Activated CD8-positive, alpha-beta memory T cell treated with anti-CD3 and anti-CD28 coated beads, Interleukin-2, amount 50 U/mL, for 1 hour (primary cell): ENCODE measurements around the gene VIM.
A peak's percentile ranks its signal among the peaks of the same experiment; 100 is the strongest.

Experiments used
- DNase-seq: peaks from one replicate; pipeline ENCODE4 v3.0.0-alpha.2; 2020; ENCODE audit errors: extremely low read depth

The VIM gene

DNA sequence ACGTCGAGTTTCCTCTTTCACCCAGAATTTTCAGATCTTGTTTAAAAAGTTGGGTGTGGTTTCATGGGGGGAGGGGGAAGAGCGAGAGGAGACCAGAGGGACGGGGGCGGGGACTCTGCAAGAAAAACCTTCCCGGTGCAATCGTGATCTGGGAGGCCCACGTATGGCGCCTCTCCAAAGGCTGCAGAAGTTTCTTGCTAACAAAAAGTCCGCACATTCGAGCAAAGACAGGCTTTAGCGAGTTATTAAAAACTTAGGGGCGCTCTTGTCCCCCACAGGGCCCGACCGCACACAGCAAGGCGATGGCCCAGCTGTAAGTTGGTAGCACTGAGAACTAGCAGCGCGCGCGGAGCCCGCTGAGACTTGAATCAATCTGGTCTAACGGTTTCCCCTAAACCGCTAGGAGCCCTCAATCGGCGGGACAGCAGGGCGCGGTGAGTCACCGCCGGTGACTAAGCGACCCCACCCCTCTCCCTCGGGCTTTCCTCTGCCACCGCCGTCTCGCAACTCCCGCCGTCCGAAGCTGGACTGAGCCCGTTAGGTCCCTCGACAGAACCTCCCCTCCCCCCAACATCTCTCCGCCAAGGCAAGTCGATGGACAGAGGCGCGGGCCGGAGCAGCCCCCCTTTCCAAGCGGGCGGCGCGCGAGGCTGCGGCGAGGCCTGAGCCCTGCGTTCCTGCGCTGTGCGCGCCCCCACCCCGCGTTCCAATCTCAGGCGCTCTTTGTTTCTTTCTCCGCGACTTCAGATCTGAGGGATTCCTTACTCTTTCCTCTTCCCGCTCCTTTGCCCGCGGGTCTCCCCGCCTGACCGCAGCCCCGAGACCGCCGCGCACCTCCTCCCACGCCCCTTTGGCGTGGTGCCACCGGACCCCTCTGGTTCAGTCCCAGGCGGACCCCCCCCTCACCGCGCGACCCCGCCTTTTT, at the start of gene VIM:
Gene VIM (plus strand): TSS at position 151 of the 925 bp plus-strand sequence. CDS start 1,182 bp downstream, outside the sequence.
- peak; percentile 85 for DNase-seq

DNA sequence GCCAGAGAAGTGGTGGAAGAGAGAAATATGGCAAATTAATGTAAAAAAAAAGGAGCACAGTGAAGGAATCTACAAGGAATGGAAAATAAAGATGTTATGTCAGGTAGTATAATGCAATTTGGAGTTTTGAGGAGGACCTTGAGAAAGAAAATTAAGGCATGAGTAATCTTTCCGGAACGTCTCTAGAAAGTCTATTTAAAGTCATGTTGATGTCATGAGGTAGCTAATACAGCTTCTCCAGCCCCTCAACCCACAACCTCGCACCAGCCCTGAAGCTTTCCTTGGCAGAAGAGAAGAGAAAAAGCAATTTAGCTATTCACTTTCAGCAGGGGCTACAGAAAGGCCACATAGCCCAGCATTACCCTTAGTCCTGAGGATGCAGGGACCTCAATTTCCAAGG, 49.0 kb upstream of the VIM start:
- no peak for DNase-seq

DNA sequence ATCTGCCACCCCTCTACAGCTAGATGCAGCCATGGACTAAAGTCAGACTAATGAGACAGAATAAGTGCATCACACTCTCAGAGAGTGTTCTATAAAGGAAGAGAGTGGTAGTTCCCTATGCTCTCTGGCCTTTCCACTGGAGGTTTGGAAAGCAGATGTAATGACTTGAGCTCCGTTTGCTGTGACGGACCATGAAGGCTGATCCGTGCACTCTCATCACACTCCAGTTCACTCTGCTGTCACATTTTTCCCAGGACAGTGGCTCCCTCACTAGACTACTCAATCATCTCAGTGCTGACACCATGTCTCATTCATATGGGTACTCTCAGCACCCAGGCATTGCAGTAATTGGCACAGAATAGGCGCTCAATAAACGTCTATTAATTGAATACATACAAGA, 46.9 kb upstream of the VIM start:
- DNase-seq = no peak

DNA sequence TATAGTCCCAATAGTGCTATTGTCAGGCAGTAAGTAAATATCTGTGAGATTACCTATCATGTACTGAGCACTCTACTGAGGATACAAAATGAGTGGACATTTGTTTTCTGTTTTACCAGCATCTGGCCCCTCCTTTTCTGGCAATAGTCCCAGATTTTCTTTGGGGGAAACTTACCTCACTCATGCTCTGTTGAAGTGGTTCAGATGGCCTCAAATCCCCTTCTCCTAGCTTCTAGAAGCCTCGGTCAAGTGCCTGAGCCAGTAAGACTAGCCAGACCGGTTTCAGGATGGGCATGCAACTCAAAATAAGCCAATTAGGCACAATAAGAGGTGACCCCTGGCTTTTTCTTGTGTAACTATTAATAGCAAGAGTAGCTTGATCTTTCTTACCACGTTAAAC, 46.3 kb upstream of the VIM start:
- no peak for DNase-seq

DNA sequence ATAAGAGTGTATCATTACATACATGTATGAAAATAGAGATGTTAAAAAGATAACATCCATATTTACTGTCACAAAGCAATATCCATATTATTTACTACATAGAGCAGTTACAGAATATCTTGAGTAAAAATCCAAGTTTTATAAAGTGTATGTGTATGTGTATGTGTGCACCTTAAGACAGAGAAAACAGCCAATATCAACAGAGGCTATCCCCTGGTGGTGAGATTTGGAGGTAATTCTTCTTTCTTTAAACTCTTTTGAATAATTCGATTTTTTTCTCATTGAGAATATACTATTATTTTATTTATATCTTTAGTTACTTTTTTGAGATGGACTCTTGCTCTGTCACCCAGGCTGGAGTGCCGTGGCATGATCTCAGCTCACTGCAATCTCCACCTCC, 44.9 kb upstream of the VIM start:
- no peak for DNase-seq

DNA sequence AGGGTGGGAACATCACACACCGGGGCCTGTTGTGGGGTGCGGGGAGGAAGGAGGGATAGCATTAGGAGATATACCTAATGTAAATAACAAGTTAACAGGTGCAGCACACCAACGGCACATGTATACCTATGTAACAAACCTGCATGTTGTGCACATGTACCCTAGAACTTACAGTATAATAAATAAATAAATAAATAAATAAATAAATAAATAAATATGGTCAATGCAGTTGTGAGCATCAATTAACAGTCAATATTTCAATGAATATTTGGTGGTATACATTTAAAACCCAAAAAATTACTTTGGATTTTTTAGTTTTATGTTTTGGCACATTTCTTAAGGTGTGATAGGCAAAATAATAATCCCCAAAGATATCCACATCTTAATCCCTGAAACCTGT, 42.2 kb upstream of the VIM start:
- DNase-seq = no peak

DNA sequence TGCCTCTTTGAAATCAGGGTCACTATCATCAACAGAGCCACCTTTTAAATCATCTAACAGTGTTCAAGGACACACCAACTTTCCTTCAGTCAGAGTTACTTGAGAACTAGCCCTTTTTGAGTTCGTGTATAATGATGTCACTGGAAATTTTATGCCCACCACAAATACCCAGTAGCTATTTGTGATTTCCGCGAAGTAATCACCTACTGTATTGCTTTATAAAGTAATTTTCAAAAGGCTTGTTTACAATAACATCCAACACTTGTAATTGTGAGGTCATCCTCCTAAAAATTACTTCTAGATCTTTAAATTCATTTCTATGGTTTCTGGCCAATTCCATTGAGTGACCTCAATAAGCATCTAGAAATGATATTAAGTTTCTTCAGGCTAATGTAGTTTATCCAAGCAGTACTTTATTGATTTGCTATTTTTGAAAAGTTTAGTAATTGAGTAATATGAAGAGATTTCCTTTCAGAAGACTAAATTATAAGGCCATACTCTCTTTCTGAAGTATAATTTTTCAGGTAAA, 39.3 kb upstream of the VIM start:
- DNase-seq = no peak

DNA sequence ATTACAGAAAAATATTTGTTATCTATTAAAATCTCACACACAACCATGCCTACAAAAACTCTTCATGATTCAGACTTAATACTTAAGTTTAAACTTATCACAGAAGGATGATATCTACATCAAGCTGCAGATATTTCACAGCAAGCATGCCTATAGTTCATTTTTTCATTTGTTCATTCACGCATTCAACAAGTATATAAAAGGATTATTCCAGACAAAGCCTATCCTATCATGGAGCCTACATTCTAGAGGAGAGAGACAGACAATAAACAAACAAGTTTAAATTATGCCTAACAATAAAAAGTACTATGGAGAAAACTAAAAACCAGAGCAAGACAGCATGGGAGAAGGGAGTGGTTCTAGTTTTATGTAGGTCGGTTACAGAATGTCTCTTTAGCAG, 37.4 kb upstream of the VIM start:
- DNase-seq = no peak

DNA sequence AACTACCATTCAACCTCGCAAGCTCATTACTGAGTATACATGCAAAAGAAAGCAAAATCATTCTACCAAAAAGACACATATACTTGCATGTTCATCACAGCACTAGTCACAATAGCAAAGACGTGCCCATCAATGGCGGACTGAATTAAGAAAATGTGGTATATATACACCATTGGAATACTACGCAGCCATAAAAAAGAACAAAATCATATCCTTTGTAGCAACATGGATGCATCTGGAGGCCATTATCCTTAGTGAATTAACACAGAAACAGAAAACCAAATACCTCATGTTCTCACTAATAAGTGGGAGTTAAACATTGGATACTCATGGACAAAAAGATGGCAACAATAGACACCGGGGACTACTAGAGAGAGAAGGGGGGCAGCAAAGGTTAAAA, 33.0 kb upstream of the VIM start:
- DNase-seq = no peak

DNA sequence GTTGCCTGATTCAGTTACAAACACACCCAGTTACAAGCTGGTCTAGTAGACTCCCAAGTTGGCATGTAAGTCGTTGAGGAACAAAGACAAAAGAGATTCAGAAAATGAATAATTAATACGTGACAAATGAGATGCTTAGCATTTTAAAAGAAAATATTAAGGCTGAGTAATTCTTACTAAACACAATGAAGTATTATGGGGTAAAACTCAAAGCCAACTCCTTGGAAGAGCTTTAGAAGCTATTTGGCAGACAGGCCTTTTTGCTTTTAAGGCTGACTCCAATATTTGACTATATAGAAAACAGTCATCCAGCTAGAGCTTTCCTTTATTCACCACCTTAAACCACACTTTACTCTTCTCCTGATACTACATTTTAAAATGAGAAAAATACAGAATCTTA, 32.0 kb upstream of the VIM start:
- no peak for DNase-seq

DNA sequence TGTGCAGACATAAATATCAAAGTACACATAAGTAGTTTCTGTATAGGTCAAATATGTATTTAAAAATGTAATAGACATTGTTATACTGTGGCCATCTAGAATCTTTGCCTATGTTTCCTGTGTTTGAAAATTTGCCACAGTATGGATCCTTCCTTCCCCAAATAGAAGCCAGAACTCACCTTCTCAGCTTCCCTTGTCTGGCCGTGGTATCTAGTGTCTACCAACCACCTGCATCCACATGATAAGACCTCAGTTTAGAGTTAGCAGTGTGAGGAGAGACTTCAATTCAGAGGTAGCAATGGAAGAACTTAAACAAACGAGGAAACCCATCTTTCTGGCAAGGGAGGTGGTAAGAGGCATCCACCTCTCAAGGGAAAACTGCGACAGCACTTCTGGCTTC, 31.5 kb upstream of the VIM start:
- DNase-seq = no peak

DNA sequence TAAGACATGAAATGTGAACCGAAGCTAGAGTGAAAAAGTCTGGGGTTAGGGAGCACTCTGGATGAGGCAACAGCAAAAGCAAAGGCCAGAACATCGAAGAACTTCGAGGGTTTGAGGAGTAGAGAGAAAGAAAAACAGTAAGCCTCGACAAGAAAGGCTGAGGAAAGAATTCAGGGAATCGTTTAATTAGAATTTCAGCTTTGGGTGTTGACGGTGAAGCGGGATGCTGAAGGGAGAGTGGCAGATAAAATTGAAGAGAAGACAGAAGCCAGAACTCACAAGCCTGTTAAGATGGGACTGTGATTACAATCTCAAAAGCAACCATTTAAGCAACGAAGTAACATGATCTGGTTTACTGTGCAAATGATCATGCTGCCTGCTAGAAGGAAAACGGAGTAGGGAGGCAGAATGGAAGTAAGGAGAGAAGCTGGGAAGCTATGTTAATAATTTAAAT, 28.7 kb upstream of the VIM start:
- DNase-seq = no peak

DNA sequence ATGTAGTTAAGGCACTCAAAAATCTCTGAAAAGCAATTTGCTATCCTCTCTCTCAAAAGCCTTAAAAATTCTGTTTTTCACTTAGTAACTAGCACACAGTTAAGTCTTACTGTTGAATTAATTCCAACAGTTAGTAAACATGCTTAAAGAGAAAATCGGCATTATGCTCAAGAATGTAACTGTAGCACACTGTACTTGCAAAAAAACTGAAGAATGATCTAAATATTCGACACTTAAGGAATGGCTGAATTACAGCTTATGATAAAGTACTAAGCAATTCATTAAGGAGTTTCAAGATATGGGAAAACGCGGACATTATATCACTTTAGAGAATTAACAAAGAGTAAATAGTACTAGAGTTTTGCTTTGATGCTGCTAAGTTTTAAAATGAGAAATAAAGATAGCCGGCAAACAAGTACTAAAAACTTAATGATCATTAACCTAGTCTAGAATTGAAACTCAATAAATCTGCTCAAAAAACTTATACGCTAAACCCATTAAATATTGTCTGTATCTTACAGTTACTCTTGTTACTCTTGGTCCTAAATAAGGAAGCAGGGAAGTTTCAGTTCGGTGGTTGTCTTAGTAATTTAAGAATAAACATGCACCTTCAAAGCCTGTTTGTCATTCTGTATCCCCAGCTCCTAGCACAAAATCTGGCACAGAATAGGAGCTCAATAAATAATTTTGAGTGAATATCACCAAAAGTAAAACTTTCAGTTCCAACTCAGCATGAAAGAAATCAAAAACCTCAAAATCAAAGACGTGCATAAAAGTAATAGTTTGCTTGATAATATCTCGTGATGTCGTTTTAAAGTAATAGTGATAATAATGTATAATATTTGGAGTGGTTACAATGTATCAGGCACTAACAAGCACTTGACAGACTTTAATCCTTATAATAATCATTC, 27.8 kb upstream of the VIM start:
- no peak for DNase-seq

DNA sequence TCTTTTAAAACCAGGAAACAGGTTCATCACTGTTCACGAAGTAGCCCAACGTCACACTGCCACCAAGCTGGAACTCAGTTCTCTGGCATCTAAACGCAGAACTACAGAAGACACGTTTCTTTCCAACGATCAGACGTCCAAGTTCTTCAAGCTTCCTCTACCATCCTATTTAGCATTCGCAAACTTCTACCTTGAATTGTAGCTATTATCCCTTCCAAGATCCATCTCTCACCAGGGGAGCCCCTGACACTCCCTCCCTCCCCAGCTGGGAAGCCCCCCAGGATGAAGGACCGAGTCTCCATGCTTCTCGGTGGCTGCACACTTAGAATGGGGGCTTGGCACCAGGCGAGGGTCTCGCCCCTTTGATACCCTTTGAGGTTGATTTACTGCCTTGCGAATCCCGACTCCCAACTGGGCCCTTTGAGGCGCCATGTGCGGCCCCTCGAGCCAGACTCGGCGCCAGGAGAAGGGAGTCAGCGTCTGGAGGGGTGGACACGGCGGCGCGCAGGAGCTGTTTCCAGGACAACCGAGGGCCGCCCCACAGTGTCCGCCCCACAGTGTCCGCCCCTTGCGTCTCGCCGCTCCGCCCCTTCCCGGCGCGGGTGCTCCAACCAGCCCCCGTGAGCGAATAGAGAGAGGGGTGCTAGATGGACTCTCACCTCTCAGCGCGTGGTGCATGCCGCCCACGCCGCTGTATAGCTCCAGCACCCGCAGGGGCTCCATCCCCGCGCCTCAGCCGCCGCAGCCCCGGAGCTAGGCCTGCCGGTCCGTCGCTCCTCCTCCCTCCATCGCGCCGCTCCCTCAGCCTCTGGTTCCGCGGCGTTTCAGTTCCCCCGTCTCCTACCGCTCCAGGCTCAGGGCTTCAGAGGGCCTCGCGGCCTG, 26.9 kb upstream of the VIM start, which contains the start of gene TRDMT1:
Gene TRDMT1 (minus strand): TSS at position 761 of the 882 bp plus-strand sequence. CDS start 38 bp downstream, at position 723.
- DNase-seq = no peak

DNA sequence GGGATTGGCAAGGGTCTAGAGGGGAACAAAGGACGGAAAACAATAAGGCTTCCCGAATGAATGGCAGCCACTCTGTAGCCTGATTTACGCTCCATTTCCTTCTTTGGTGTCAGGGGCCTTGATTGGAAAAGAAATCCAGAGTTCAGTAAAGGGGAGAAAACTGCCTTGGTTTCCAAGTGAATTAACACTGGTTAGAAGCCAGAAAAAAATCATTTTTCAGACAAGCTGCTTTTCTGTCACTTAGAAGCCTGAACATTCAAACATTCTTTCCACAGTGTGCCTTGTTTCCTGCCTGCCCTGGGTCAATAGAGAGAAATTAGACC, 26.3 kb upstream of the VIM start:
- no peak for DNase-seq

DNA sequence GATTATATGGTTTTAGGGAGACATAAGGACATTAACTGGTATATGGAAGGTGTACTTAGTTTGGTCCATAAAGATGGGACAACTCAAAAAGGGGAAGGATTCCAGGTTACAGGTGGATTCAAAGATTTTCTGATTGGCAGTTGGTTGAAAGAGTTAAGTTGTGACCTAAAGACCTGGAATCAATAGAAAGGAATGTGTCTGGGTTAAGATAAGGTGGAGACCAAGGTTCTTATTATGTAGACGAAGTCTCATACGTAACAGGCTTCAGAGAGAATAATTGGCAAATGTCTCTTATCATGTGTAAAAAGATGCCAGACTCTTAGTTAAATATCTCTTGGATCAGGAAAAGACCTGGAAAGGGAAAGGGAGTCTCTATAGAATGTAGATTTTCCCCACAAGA, 25.5 kb upstream of the VIM start:
- DNase-seq = no peak

DNA sequence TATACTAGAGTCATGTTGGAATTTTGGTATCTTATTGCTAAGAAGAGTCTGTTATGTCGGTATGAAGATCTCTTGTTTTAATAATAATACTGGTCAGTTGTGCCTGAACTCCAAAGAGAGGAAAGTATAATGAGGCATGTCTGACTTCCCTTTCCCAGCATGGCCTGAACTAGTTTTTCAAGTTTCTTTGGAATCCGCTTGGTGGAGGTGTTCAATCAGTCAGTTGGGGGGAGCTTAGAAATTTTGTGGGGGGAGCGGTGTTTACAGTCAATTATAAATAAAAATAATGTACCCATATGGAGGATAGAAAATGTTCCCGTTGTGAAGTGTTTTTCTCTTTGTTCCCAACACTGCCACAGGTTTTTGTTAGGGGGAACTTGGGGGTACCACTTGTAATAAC, 25.0 kb upstream of the VIM start:
- DNase-seq = no peak

DNA sequence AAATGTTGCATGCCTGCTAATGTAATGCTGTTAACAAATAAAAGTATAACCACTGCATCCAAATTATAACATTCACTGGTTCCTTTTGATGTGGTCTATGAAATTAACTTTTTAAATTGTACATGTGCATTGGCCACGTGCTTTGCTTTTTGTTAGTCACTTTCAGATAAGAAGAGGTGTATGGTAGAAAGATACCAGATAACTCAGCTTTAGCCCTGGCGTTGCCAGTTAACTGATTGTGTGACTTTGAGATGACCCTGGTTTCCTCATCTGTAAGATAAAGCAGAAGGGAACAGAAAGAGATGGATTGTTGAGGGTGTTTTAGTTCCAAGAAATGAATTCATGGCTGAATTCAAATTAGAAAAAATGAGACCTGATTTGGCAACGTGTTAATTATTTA, 24.6 kb upstream of the VIM start:
- DNase-seq = no peak

DNA sequence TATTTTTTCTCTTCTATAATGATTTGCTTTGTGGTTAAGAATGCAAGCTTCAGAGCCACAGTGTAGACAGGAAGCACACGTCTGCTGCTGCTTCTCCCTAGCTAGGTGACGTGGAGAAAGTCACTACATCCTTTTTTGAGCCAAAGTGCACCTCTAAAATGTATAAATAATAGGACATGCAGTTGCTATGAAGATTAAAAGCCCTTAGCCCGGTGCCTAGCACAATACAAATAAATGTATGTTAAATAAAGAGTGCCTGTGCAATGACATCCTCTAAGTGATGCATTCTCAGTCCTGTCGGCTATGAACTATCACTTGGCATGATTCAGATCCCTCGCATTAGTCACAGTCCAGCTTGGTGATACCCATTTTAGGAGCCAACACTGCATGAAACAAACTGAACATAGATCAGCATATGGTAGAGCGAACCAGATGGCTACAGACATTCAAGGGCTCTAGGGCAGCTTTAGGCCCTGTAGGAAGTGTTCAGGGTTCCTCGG, 21.8 kb upstream of the VIM start:
- DNase-seq = peak; percentile 39

DNA sequence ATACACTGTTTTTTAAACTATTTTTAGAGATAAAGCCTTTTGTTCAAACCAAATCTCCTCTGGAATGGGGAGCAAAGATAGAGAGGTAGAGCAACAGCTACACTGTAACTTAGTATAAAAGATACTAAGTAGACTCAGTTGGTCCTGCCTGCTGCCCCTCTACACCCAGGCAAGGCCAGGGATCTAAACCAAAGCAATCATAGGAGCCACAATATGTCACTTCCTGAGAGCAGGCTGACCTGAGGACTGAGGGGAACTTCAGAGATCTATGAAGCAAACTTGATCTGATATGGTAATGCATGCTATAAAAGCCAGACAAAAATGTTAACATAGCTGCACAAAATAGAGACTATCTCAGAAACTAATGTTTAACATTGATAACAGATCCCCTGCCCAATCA, 19.6 kb upstream of the VIM start:
- no peak for DNase-seq

DNA sequence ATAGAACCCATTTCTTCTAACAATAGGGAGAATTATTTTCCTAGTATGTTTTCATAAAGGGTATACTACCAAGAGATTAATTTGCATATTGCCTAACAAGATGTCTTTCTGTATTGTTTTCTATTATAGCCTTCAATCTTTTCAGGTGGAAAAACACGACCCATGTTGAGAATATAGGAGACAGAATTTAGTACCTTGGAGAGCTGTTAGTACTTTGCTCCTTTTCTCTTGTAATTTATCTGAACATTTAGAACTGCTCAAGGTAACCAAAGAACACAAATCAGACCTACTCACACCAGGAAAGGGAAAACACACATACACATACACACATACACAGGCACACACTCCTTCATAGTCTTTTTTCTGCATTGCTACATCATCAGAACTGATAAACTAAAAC, 18.7 kb upstream of the VIM start:
- DNase-seq = no peak
